GM10248 (cell line): ENCODE data around the gene AGK.

Experiments used
- CTCF ChIA-PET: fragments of 300-600 bp; sonication (Branson Sonifier 250); formaldehyde crosslinking; extraction: SDS; loops from one replicate; lab custom pipeline; 2021; ENCODE audit warnings: antibody characterized with exemption; lab: Yijun Ruan, JAX
- POLR2A ChIA-PET: fragments of 350-650 bp; sonication (Branson Sonifier 250); formaldehyde crosslinking; extraction: SDS; loops from one replicate; lab custom pipeline; 2020; ENCODE audit warnings: antibody characterized with exemption; lab: Yijun Ruan, JAX
- DNase-seq: peaks from one replicate; pipeline ENCODE4 v3.0.0; 2012; ENCODE audit errors: extremely low spot score
- TF ChIP-seq, protein P1 (sequence below): IDR thresholded peaks from 2 replicates; pipeline ENCODE4 v1.5.1; 2012; ENCODE audit warnings: mild to moderate bottlenecking, low read depth; ENCODE audit errors: extremely low read depth, missing control alignments, control extremely low read depth

AGK gene

DNA sequence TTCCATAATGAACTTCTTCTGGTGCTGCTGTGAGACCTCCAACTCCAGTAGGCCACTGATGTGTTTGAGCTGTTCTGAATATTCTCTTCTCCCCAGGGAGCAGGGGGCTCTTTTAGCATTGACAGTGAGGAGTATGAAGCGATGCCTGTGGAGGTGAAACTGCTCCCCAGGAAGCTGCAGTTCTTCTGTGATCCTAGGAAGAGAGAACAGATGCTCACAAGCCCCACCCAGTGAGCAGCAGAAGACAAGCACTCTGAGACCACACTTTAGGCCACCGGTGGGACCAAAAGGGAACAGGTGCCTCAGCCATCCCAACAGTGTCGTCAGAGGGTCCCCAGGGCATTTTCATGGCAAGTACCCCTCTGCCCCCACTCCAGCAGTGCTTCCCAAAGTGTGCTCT lies 101.5 kb downstream of the AGK start:
- ChIA-PET CTCF (interaction anchor here (0.7 to 3.4 kb wide), 5 partner anchors 10 to 133 kb away, joined by 3 to 29 read pairs (median 9); partner anchors contain the start of genes SSBP1 and WEE2), POLR2A (no interaction called here)
- TF ChIP-seq, protein P1, sequence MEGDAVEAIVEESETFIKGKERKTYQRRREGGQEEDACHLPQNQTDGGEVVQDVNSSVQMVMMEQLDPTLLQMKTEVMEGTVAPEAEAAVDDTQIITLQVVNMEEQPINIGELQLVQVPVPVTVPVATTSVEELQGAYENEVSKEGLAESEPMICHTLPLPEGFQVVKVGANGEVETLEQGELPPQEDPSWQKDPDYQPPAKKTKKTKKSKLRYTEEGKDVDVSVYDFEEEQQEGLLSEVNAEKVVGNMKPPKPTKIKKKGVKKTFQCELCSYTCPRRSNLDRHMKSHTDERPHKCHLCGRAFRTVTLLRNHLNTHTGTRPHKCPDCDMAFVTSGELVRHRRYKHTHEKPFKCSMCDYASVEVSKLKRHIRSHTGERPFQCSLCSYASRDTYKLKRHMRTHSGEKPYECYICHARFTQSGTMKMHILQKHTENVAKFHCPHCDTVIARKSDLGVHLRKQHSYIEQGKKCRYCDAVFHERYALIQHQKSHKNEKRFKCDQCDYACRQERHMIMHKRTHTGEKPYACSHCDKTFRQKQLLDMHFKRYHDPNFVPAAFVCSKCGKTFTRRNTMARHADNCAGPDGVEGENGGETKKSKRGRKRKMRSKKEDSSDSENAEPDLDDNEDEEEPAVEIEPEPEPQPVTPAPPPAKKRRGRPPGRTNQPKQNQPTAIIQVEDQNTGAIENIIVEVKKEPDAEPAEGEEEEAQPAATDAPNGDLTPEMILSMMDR, result no peak
- DNase-seq, result no peak

DNA sequence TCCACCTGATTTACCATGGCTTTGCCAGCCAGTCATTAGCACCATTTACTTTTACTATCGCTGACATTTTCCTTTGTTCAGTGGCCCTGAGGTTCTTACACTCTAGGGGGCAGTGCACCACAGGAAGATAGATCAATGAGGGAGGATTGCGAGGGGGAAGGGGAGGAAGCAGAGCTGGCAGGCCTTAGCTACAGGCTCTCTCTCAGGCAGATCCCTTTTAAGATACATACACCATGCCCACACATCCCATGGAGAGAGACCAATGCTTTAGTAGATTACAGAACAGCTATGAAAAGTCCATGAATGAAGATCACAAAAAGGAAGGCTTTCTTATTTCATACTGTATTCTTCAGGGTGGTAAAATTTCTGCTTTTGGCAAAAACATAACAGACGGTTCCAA lies 103.3 kb downstream of the AGK start:
- CTCF ChIA-PET, result interaction anchor here (0.6 to 3.7 kb wide), 37 partner anchors 8 to 649 kb away, joined by 3 to 68 read pairs (median 5); partner anchors contain the start of genes DENND11, SSBP1, TAS2R5 and WEE2
- TF ChIP-seq, protein P1, result peak; percentile 80
- POLR2A ChIA-PET, result no interaction called here
- peak; percentile 62 for DNase-seq

DNA sequence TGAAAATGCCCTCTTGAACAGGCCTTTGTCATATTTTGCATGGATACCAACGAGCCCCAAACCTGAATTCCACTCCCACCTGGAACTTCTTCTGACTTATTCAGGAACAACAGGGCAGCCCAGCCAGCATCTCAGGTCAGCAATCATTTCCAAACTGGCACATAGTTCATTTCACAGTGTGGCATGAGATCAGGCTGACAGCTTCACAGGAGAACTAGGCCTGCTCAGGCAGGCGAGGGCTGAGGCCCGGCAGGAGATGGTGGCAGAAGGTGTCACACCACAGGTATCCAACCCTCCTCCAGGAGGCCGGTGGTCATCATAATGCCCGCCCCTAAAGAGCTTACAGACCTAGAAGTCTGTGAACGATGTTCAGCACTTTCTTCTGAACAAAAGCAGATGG lies 108.3 kb downstream of the AGK start:
- ChIA-PET POLR2A (no interaction called here), CTCF (interaction anchor here (1.8 kb wide), 1 partner anchor 10 kb away, joined by 11 read pairs; no protein-coding TSS in a partner anchor)

DNA sequence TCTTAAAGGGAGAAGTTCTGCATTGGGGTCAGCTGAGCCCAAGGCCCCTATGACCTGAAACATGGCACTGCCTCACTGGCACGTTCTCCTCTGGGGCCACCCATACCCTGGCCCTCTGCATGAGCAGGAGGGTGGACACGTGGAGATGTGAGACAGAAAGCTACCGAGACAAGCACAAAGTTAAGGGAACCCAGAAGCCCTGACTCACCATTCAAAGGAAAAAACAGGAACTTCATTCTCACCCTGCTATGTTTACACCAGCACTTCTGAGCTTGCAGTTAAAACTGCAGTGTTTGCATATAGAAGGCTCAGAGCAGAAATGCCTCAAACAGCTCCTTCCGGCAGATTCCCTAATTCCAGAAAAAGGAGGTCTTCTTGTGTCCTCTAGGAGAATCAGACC lies 109.0 kb downstream of the AGK start:
- TF ChIP-seq, protein P1, result no peak

More for the DNA sequence above, 108.3 kb downstream of the AGK start:
- TF ChIP-seq, protein P1, result no peak
- DNase-seq, result no peak

DNA sequence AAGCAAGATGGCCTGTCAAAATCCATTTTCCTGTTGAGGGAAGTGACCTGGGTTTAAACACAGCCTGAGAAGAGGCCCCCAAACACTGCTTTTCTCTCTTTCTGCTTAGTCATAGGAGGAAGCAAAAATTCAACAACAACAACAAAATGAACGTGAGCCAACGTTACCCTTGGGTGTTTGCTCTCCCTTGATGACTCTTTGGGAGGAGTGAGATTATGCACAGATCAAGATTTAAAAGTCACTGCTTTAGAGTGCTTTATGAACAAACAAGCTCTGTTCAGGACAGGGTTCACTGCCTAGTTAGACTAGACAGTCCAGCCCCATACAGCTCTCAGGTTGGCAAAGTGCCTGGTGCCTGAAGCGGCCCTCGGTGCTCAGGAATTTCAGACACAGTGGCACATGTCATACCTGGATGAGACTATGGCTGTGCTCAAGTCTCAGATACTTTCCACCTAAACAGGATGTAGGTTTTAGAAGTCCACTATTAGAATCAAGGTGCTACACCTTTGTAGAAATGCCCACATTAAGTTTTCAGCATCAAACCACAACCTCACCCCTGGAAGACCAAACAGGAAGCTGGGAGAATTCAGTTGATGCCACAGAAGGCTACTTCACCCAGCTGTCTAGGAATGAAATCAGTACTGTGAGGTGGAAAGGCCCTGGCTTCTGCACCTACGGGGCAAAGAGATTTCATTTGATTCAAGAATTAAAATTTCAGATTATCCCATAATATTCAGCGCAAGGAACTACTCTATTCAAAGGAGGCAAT lies 112.1 kb downstream of the AGK start:
- POLR2A ChIA-PET, result no interaction called here
- TF ChIP-seq, protein P1, result no peak
- CTCF ChIA-PET, result interaction anchor here (1.2 to 2.8 kb wide), 6 partner anchors 9 to 122 kb away, joined by 3 to 15 read pairs (median 3); no protein-coding TSS in a partner anchor
- DNase-seq, result no peak

More for the DNA sequence above, 109.0 kb downstream of the AGK start:
- DNase-seq, result no peak
- ChIA-PET CTCF (interaction anchor here (0.8 to 1.3 kb wide), 3 partner anchors 11 to 78 kb away, joined by 3 to 5 read pairs (median 3); partner anchors contain the start of gene SSBP1), POLR2A (no interaction called here)

DNA sequence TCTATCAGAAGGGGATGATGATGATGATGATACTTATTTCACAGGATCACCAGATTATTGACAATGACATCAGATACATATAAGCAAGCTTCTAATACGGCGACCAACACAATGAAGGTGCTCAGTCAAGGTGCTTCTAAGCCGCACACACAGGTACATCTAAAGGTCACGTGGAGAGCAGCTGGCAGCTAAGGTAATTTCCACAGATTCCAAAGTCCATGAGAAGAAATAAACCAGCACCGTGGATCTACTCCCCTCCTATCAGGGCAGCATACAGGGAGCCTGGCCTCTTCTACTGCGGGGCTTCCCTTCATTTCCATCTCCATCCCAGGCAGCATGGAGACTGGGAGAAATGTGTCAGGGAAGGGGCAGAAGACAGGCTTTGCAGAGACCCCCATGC lies 113.2 kb downstream of the AGK start:
- TF ChIP-seq, protein P1, result no peak
- DNase-seq, result no peak
- ChIA-PET POLR2A (no interaction called here), CTCF (interaction anchor here (2.8 kb wide), 1 partner anchor 10 kb away, joined by 15 read pairs; no protein-coding TSS in a partner anchor)
